ENCODE results near the gene MYL6. TPM values are rescaled to one million over a fixed set of nuclear protein-coding genes. Genes with fewer than 3 reads are reported as not detected.
"Not testable (repeated sequence)": the region's sequence is repeated elsewhere in the genome, so short reads cannot be mapped to it uniquely, and the experiment has no call there.

MYL6 gene
- total RNA-seq, 1 donor from 2014 or later, result 707 TPM

GRCh38 chr12:56189918-56190694 lies 31.9 kb downstream of the MYL6 start:
- DNase-seq, result peak; percentile 97

GRCh38 chr12:56190695-56191155 lies 32.6 kb downstream of the MYL6 start:
- DNase-seq, result peak; percentile 29

GRCh38 chr12:56192582-56192981 lies 34.4 kb downstream of the MYL6 start:
- DNase-seq, result no peak

GRCh38 chr12:56193025-56193578 lies 34.9 kb downstream of the MYL6 start:
- peak; percentile 93 for DNase-seq

GRCh38 chr12:56196818-56197550 lies 38.8 kb downstream of the MYL6 start:
- not testable (repeated sequence) for DNase-seq

GRCh38 chr12:56197921-56198635 lies 39.9 kb downstream of the MYL6 start:
- DNase-seq, result no peak

- no peak for DNase-seq
Measured at GRCh38 chr12:56198836-56199235, 40.7 kb downstream of the MYL6 start.

GRCh38 chr12:56202366-56202765 lies 44.2 kb downstream of the MYL6 start:
- no peak for DNase-seq

GRCh38 chr12:56202838-56203237 lies 44.7 kb downstream of the MYL6 start:
- DNase-seq, result no peak

GRCh38 chr12:56204275-56204674 lies 46.1 kb downstream of the MYL6 start:
- DNase-seq, result no peak

- DNase-seq, result no peak
Measured at GRCh38 chr12:56205445-56205844, 47.3 kb downstream of the MYL6 start.

GRCh38 chr12:56206452-56207166 lies 48.5 kb downstream of the MYL6 start:
- peak; percentile 59 for DNase-seq

GRCh38 chr12:56208006-56208405 lies 49.8 kb downstream of the MYL6 start:
- no peak for DNase-seq

Other genes with a start within 250 kb of the MYL6 start
- 15.5 TPM for gene PYM1, start 230.5 kb upstream of the MYL6 start, total RNA-seq
- gene DGKA, start 227.2 kb upstream of the MYL6 start, total RNA-seq, result 50.5 TPM
- 2.1 TPM for gene PMEL, start 192.3 kb upstream of the MYL6 start, total RNA-seq
- gene CDK2, start 191.5 kb upstream of the MYL6 start, total RNA-seq, result 14.0 TPM
- 77.1 TPM for gene RAB5B, start 184.3 kb upstream of the MYL6 start, total RNA-seq
- gene SUOX, start 161.1 kb upstream of the MYL6 start, total RNA-seq, result 11.1 TPM
- 7.3 TPM for gene IKZF4, start 137.3 kb upstream of the MYL6 start, total RNA-seq
- gene RPS26, start 116.4 kb upstream of the MYL6 start, total RNA-seq, result 541 TPM
- gene ERBB3, start 78.2 kb upstream of the MYL6 start, total RNA-seq, result 147 TPM
- gene PA2G4, start 53.8 kb upstream of the MYL6 start, total RNA-seq, result 98.1 TPM
- gene RPL41, start 41.7 kb upstream of the MYL6 start, total RNA-seq, result 1,420 TPM
- 5.6 TPM for gene ZC3H10, start 40.1 kb upstream of the MYL6 start, total RNA-seq
- gene ESYT1, start 30.1 kb upstream of the MYL6 start, total RNA-seq, result 152 TPM
- 136 TPM for gene MYL6B, start 5.8 kb upstream of the MYL6 start, total RNA-seq
- 49.0 TPM for gene SMARCC2, start 31.1 kb downstream of the MYL6 start, total RNA-seq
- 70.3 TPM for gene RNF41, start 63.6 kb downstream of the MYL6 start, total RNA-seq
- 18.2 TPM for gene NABP2, start 66.0 kb downstream of the MYL6 start, total RNA-seq
- gene SLC39A5, start 71.7 kb downstream of the MYL6 start, total RNA-seq, result 0.31 TPM
- gene ANKRD52, start 100.0 kb downstream of the MYL6 start, total RNA-seq, result 19.3 TPM
- gene COQ10A, start 108.6 kb downstream of the MYL6 start, total RNA-seq, result 49.6 TPM
- gene CS, start 142.0 kb downstream of the MYL6 start, total RNA-seq, result 235 TPM
- gene CNPY2, start 157.6 kb downstream of the MYL6 start, total RNA-seq, result 45.9 TPM
- gene PAN2, start 175.6 kb downstream of the MYL6 start, total RNA-seq, result 60.4 TPM
- not detected for gene IL23A, start 180.5 kb downstream of the MYL6 start, total RNA-seq
- gene STAT2, start 201.7 kb downstream of the MYL6 start, total RNA-seq, result 74.5 TPM
- not detected for gene APOF, start 204.5 kb downstream of the MYL6 start, total RNA-seq